UCSD-AML1 (cell line): ENCODE data around the gene ZCCHC13.
A peak's percentile ranks its signal among the peaks of the same experiment; 100 is the strongest.
"Not testable (repeated sequence)": the region's sequence is repeated elsewhere in the genome, so short reads cannot be mapped to it uniquely, and the experiment has no call there.

Experiments used
- DNase-seq: peaks from one replicate; lab custom pipeline; 2025; ENCODE audit not compliant: unreplicated experiment; lab: John Stamatoyannopoulos, UW

Gene ZCCHC13

DNA sequence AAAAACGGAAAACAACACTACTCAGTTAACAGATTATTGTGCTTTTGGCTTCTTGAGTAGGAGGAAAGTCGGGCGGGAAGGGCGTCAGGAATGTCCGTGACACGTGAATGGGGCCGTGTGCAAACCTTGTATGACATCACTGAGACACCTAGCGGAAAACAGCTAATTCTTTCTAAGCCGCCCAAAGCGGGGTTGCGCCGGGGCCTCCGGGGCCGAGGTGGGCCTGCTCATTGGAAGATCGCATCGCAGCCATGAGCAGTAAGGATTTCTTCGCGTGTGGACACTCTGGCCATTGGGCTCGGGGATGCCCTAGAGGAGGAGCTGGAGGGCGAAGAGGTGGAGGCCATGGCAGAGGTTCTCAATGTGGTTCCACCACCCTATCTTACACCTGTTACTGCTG lies at the start of gene ZCCHC13:
Gene ZCCHC13 (plus strand): TSS at position 165 of the 400 bp plus-strand sequence. CDS start 87 bp downstream, at position 252.
- DNase-seq = no peak

DNA sequence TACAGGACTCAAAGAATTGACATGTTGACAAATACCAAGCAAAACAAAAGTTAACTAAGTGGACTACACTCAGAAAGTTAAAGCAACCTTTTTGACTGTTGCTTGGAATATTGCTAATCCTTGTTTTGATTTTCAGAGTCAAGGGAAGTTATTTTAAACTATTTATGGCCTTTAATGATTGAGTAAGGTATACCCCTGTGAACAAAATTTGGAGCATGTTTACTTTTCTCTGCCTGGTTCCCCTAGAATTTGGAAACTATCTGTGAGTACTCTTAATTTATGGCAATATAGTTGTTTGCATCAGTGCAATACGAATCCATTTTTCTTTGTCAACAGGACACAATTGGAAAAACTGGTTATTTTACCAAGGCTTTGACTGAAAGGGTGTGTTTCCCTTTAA lies 45.9 kb upstream of the ZCCHC13 start:
- DNase-seq = not testable (repeated sequence)

DNA sequence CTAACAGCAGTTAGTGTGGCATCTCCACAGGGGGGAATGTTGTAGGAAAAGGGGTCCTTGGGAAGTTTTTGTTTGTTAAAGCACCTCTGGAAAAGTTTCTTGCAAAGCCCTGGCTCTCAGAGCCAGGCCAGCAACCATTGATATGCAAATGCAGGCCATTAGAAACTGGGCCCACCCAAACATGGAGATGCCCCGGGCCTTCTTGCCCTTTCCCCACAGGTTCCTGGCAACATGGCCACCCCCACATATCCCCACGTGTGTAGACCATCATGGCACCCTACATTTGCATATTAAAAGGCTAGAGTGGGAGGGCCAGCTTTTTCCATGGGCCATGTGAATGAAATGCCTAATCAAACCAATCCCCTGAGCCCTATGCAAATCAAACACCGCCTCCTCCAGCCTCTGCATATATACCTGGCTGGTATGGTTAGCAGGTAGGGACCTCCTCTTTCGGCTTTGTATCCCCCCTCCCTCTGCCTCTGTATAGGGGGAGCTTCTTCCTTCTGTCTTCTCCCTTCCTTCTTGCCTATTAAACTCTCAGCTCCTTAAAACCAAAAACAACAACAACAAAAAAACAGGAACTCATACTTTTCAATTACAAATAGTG lies 44.0 kb upstream of the ZCCHC13 start:
- DNase-seq = no peak

DNA sequence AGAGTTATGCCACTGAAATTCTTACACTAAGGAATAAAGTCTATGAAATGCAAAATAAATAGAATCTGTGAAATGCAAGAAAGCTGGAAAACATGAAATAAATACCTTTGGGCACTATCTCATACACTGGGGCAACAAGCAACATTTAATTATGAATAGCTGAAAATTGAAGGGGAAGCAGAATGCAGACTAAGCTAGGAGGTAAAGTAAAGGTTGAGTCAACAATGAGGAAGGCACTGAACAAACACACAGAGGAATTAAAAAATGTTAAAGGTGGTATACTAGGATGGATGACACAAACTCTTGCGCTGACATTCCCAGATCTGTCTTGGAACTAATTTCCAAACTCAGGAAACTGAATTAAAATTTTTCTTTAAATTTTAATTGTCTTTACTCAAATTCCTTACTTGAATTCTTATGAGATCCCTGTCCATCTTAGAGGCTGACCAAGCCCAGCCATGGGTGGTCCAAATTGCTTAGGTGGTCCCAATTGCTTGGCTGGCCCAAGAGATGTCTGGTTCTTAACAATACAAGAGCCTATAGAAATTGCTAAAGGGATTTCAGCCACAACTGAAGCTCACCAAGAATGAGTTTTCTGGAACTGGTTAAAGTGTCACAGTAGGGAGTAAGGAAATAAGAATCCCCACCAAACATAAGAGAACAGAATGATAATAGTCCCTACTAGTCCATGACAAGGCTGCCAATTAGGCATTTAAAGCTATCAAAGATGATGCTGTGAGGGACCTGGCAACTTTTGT lies 41.3 kb upstream of the ZCCHC13 start:
- no peak for DNase-seq

DNA sequence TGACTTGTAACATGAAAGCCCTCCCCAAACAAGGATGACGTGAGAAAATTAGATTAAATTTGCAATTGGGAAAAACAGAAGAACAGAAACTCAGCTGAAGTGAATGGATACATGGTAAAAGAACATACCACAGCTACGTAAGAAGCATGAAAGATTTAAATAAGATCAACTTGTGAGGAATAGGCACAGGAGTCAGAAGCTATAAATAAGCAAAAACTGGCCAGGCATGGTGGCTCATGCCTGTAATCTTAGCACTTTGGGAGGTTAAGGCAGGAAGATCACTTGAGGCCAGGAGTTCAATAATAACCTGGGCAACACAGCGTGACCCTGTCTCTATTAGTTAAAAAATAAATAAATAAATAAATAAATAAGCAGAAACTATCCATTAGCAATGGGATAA lies 33.6 kb upstream of the ZCCHC13 start:
- DNase-seq = no peak

DNA sequence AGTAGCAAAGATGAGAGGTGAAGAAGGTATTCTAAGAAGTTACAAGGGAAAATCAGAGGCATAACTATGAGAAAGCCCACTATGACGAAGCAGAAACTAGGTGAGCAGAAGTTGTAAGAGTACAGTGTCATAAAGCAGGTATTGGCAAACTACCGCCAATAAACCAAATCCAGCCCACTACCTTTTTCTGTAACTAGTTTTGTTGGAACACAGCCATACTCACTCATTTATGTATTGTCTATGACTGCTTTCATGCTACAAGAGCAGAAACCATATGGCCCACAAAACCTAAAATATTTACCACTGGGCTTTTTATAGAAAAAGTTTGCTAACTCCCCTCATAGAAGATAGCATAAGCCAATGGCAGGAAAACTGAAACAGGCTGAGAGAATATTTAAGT lies 31.8 kb upstream of the ZCCHC13 start:
- no peak for DNase-seq

DNA sequence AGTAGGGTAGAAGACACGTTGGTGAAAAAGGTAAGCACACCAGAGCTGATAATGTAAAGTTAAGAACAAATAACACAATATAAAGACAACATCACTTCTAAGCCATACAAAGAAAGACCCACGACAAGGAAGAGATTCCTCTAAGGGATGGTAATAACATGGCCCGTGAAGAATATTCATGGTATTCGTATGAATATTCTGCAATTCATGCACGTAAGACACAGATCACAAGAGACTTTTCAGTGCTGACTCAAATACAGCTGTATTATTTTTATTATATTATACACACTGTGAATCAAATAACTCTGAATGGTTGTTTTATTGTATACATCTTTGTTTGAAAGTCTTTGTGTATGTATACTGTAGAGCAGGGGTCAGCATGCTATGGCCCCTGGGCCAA lies 29.5 kb upstream of the ZCCHC13 start:
- no peak for DNase-seq

DNA sequence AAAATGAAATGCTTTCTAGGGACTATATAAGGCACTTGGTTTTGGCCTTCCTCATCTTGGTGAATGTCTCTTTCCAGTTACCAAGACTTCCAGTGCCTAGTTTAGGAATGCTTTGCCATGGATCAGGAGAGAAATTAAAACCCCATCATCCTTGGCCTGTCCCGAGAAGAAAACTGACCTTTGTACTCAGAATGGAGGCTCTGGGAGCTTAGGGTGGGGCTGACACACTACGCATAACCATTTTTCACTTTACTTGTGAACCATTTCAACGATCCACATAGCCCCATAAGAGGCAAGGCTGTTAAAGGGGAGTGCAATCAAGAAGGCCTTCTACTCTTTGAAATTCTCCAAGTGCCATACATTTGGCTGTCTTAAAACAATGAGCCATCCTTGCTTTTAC lies 26.7 kb upstream of the ZCCHC13 start:
- no peak for DNase-seq

DNA sequence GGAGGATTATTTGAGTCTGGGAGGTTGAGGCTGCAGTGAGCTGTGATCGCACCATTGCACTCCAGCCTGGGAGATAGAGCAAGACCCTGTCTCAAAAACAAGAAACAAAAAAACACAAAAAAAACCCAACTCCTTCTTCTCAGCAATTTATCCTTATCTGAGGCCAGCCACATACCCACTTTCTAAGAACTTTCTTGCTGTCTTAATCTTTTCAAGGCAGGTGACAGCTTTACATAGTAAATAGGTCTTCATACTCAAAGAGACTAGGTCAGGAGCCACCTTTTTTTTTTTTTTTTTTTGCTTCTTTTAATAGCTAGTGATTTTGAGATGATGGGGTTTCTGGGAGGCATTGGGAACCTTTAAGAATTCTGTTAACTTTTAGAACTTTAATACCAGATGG lies 26.1 kb upstream of the ZCCHC13 start:
- DNase-seq = no peak

DNA sequence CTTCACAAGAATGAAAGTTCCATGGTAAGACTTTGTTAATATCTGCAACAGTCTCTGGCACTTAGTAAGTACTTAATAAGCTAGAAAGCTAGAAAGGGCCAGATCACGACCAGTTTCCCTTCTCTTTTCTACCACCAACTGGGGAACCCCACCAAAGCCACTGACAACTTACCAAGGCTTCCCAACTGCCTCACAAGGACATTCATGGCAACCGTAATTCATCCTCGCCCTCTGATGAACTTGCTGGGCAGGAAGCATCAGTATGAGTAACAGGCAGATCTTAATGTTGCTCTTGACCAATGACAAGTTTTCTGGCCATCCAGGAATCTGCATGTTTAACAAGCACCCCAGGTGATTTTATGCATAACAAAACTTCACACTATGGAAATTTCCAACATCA lies 23.2 kb upstream of the ZCCHC13 start:
- DNase-seq = no peak

DNA sequence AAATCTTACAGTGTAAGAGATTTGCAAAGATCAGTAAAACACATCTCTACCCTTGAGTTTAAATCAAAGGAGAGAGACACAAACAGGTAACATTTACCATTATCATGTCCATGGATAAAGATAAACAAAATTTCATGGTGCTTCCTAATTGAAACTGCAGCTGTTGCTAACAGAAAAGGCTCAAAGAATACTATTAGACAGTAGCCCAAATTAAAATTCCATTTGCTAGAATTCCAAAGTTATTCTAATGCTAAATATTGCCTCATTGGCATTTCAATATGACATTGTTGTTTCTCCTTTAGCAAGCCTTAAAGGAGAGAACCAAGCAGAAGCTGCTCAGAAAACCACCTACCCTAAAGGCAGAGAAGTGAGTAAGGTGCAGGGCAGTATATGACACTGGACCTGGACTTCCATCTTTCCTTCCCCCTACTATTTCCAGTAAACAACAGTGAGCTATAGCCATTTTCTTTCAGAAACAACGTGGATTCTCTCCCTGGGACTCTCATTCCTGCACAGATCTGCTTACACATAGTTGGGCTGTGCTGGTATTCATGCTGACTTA lies 19.5 kb upstream of the ZCCHC13 start:
- DNase-seq = no peak

DNA sequence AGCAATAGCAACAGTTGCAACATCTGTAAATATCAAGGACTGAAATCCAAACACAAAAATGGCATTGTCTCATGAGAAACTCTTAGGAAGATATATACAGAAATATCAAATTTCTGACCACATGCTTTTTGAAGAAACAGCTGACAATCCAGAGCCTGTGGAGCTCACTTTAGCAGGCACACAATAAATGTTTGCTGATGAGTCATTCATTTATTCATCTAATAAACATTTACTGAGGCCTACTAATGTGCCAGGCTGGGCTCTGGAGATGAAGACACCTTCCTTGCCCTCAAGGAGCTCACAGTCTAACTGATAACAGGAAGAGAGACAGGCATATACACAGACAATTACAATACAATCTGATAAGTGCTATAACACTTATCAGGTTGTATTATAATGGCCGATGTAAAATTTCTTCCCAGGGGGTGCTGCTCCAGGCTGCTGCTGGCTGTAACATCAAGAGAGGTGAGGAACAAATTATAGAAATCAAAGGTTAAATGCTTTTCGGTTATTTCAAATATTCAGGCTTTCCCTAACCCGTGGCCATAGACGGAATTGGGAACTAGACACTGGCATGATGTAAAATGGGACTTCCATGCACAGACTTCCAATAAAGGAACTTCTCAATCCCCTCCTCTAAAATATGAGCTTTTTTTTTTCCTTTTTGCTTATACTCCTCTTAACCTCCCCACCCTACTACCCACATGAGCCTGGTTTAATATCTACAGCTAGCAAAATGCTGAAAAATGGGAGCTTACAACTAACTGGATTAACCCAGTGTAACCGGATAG lies 16.8 kb upstream of the ZCCHC13 start:
- no peak for DNase-seq

DNA sequence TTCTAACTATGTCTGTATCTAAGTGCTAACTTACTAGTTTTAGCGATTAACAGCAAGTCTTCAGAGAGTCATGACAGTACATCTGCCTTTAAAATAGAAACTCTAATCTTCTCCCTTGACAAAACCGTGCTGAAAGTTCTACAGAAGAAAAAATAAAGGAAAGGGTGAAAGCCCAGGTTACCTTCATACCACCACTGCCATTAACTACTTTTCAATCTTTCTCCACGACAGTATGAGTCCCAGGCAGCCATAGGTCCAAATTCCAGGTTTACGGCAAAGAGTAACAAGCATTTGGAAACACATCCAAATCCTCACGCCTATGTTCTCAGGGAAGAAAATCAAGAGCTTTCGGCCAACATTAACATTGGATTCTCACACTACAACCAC lies 12.4 kb upstream of the ZCCHC13 start:
- DNase-seq = no peak

DNA sequence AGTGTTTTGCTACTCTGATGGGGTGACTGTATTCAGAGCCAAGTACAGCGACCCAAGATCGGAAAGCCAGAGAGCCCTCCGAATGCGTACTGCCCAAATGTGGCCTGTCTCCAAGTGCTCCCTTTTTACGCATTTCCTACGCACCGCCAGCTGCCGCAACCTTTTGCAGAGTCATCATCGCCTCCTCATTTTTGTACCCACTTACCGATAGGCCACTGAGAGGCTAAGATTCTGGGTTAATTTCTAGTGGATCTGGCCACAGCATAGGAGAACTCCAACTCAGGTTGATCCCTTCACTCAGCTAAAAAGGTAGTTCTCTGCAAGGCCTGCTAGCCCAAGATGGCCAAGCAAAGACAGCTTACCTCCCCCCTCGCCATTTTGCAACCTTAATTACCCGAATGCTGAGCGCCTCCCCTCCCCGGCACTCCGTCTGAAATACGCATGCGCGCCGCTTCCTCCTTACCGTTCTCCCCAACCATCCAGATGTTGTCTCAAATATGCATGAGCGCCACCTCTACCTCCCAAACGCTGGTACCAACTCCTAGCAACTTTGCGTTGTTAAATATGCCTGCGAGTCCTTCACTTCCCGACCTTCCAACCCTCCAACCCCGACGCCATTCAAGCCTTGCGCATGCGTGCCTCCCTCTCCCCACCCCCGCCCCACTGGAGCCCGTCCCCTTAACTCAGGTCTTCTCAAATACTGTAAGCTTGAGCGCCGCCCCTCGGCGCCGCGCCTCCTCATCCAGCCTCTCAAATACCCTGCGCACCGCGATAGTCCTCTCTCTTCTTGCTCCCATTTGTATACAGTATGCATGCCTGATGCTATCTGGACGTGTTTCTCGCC lies 11.8 kb upstream of the ZCCHC13 start:
- DNase-seq = peak; percentile 88

DNA sequence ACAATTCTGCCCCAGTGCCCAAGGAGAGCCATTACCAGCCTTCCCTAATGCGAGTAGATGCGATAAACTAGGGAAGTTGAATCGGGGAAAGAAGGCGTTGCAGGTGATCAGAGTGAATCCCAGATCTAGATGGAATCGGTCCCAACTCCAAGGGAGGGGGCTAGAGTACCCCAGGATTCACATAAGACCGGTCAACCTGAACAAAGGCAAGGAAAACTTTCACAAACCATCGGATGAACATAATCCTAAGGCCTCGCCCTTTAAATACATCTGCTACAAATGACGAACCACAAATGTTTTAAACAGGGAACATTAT lies 11.2 kb upstream of the ZCCHC13 start:
- no peak for DNase-seq

DNA sequence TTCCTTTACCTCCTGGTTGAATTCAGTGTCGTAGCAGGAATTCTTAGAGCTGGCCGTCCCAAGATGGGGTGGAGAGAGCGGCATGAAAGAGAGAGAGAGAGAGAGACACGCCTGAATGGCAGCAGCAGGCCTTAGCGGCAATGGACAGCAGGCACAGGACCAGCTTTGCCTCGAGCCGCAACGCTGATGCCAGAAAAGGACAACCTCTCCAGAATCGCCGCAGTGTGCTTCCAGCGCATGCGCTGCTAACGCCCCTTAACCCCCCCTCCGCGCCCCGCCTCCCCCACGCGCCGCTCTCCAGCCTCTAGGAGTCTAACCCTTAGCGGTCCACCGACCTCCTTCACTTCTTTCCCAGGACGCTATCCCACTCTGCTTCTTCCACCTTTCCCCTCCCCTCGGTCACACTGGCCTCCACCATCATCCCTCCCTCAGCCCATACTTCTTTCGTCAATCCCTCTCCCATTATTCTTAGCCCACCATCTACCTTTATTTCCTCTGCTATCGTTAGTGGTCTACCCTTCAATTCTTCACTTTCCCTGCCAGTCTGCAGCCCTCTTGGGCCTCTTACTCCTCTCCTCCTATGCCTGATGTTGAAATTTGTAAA lies 10.5 kb upstream of the ZCCHC13 start:
- DNase-seq = peak; percentile 73

DNA sequence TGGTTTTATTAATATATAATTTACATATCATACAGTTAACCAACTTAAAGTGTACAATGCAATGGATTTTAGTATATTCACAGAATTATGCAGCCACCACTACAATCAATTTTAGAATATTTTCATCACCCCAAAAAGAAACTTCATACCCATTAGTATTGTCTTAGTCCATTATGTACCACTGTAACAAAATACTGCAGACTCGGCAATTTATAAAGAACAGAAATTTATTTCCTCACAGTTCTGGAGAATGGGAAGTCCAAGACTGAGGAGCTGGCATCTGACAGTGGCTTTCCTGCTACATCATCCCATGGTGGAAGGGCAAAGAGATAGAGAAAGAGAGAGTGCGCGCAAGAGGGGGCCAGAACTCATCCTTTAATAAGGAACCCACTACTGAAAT lies 8.9 kb upstream of the ZCCHC13 start:
- DNase-seq = no peak

DNA sequence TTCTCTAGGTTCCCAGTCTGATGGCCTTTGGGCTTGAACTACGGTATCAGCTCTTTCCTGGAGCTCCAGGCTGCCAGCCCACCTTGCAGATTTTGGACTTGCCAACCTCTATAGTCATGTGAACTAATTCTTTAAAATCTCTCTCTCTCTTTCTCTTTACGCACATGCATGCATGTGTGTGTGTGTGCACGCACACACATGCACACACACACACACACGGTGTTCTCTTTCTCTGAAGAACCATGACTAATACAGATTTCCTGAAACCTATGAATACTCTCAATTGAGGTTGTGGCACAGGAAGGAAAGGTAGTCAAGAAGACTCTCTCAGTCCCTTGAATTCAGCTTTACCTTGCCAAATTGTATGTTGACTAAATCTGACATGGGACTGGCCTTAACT lies 6.2 kb upstream of the ZCCHC13 start:
- DNase-seq = no peak

DNA sequence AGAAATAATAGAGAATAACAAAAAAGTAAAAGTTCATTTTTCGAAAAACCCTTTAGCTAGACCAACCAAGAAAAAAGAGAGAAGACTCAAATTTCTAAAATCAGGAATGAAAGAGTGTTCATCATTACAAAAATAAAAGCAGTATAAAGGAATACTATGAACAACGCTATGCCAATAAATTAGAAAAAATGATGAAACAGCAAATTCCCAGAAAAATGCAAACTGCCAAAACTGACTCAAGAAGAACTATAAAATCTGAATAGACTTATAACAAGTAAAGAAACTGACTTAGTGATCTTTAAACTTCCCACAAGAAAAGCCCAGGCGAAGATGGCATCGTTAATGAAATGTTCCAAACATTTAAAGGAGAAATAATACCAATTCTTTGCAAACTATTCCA lies 3.1 kb upstream of the ZCCHC13 start:
- no peak for DNase-seq

DNA sequence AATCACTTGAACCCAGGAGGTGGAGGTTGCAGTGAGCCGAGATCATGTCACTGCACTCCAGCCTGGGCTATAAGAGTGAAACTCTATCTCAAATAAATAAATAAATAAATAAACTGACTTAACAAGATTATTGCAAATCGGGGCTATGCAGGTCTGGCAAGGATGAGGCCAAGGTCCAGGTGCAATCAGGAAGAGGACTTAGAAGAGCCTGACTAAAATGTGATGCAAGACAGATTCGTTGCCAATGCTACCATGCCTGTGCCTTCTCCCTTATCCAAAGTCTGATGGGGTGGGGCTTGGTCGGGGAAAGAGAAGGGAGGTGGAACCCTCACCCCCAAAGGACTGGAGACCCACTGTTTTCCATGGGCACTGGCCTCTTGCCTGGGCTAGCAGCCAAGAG lies 14.7 kb downstream of the ZCCHC13 start:
- no peak for DNase-seq

DNA sequence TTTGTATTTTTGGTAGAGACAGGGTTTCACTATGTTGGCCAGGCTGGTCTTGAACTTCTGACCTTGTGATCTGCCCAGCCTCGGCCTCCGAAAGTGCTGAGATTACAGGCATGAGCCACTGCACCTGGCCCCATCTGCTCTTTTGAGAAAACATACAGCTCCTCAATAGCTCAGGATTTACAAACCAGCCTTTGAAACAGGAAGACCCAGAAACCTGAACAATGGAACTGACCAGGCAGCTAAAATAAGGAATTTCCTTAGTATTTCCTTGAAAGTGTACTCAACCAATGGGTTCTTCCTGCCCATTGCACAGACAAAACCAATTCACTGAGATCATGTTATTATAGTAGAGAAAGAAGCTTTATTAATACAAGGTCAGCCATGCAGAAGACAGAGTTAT lies 15.3 kb downstream of the ZCCHC13 start:
- not testable (repeated sequence) for DNase-seq
